C4-2B (cell line): ENCODE data around the gene TUBB8.

Experiments
- ZFX ChIP-seq: fragments of 450-650 bp; IDR thresholded peaks from 2 replicates; pipeline ENCODE4 v1.6.1; 2017
- TF ChIP-seq, protein P1 (sequence below): fragments of 450-650 bp; conservative IDR thresholded peaks from 2 replicates; pipeline ENCODE4 v1.5.1; 2017; ENCODE audit warnings: mild to moderate bottlenecking

DNA sequence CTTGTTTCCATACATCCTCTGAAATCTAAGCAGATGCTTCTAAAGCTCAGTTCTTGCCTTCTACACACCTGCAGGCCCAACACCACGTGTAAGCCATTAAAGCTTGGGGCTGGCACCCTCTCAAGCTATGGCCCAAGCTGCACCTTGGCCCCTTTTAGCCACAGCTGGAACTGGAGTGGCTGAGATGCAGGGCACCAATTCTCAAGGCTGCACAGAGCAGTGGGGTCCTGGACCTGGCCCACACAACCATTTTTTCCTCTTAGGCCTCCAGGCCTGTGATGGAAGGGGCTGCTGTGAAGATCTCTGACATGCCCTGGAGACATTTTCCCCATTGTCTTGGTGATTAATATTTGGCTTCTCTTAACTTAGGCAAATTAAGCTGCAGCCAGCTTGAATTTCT is 47.4 kb upstream of the TUBB8 start:
- TF ChIP-seq, protein P1, sequence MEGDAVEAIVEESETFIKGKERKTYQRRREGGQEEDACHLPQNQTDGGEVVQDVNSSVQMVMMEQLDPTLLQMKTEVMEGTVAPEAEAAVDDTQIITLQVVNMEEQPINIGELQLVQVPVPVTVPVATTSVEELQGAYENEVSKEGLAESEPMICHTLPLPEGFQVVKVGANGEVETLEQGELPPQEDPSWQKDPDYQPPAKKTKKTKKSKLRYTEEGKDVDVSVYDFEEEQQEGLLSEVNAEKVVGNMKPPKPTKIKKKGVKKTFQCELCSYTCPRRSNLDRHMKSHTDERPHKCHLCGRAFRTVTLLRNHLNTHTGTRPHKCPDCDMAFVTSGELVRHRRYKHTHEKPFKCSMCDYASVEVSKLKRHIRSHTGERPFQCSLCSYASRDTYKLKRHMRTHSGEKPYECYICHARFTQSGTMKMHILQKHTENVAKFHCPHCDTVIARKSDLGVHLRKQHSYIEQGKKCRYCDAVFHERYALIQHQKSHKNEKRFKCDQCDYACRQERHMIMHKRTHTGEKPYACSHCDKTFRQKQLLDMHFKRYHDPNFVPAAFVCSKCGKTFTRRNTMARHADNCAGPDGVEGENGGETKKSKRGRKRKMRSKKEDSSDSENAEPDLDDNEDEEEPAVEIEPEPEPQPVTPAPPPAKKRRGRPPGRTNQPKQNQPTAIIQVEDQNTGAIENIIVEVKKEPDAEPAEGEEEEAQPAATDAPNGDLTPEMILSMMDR: no peak
- no peak for TF ChIP-seq ZFX
